ENCODE results near the gene ARPC5L. TPM values are rescaled to one million over a fixed set of nuclear protein-coding genes. Genes with fewer than 3 reads are reported as not detected.

The ARPC5L gene
- 14.2 TPM in 2 replicates for total RNA-seq

DNA sequence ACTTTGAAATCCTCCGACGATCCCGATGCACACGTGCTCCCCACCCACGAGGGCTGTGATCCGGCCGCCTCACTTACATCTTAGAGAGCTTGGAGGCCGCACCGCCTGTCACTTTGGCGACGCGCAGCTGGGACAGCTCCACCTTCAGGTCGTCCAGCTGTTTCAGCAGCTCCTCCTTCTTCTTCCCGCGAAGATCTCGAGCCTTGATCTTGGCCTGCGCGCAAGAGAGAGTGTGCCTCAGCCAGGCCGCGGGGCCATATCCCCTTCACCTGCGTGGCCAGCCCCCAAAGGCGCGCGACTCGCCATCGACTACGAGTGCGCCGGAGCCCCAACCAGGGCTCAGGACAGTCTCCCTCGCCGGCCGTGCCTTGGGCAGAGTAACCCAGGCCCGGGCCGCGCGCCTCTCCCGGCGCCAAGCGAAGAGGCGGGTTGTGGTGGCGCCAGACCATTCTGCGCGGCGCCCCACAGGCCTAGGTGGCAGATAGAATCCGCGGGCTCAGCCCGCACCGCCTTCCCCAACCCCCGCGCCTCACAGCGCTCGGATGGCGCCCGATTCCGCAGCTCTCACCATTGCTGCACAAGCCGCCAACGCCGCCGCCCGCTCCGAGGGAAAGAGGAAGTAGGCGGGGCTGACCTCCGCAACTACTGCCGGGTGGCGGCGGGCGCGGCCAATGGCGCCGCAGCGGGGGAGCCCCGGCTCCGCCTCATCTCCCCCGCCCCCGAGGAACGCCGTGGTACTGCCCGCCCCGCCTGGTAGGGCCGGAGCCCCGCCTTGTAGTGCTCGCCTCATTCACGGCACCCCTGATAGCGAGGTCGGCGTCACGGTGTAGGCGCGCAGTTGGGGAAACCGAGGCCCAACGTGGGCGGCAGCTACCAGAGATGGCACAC lies at the start of gene ARPC5L, which contains the start of gene RPL35:
Gene ARPC5L (plus strand): TSS at position 789 of the 888 bp plus-strand sequence. CDS start 7,161 bp downstream, outside the sequence.
Gene RPL35 (minus strand): TSS at position 616 of the 888 bp plus-strand sequence. CDS start 45 bp downstream, at position 571.
- peak; percentile 94 for DNase-seq (ENCODE audit: low read depth)
- TF ChIP-seq, protein P1, sequence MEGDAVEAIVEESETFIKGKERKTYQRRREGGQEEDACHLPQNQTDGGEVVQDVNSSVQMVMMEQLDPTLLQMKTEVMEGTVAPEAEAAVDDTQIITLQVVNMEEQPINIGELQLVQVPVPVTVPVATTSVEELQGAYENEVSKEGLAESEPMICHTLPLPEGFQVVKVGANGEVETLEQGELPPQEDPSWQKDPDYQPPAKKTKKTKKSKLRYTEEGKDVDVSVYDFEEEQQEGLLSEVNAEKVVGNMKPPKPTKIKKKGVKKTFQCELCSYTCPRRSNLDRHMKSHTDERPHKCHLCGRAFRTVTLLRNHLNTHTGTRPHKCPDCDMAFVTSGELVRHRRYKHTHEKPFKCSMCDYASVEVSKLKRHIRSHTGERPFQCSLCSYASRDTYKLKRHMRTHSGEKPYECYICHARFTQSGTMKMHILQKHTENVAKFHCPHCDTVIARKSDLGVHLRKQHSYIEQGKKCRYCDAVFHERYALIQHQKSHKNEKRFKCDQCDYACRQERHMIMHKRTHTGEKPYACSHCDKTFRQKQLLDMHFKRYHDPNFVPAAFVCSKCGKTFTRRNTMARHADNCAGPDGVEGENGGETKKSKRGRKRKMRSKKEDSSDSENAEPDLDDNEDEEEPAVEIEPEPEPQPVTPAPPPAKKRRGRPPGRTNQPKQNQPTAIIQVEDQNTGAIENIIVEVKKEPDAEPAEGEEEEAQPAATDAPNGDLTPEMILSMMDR (IDR thresholded peaks at IDR 0.05; ENCODE audit: insufficient read depth, low read depth, low read length), result peak; percentile 20
- H3K4me3 ChIP-seq (ENCODE audit: low read depth, low read length), result peak within 1 kb of the TSS; percentile 85

DNA sequence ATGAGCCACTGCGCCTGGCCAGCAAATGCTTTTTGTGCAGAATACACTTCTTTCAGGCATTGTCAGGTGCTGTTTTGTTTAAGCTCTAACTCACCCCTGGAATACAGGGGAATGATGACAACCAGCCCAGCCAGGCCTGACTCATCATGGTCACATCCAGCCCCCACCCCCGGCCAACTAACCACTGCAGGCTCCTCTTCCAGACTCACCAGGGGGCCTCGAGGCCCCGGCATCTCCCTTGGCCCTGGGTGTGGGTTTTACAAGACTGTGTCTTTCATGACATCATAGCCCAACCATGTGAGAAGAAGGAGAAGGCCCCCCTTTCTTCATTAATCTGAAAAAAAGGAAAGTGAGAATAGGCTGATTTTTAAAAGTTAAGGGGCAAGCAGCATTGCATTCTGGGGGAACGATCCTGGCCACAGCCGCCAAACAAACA lies 49.5 kb upstream of the ARPC5L start:
- TF ChIP-seq, protein P1 (IDR thresholded peaks at IDR 0.05; ENCODE audit: insufficient read depth, low read depth, low read length), result no peak
- H3K4me3 ChIP-seq (ENCODE audit: low read depth, low read length), result no peak overlapping the region
- DNase-seq (ENCODE audit: low read depth), result peak; percentile 98

GRCh38 chr9:124813041-124813440 lies 48.9 kb upstream of the ARPC5L start:
- TF ChIP-seq, protein P1 (IDR thresholded peaks at IDR 0.05; ENCODE audit: insufficient read depth, low read depth, low read length), result no peak
- DNase-seq (ENCODE audit: low read depth), result no peak
- no peak overlapping the region for H3K4me3 ChIP-seq (ENCODE audit: low read depth, low read length)

DNA sequence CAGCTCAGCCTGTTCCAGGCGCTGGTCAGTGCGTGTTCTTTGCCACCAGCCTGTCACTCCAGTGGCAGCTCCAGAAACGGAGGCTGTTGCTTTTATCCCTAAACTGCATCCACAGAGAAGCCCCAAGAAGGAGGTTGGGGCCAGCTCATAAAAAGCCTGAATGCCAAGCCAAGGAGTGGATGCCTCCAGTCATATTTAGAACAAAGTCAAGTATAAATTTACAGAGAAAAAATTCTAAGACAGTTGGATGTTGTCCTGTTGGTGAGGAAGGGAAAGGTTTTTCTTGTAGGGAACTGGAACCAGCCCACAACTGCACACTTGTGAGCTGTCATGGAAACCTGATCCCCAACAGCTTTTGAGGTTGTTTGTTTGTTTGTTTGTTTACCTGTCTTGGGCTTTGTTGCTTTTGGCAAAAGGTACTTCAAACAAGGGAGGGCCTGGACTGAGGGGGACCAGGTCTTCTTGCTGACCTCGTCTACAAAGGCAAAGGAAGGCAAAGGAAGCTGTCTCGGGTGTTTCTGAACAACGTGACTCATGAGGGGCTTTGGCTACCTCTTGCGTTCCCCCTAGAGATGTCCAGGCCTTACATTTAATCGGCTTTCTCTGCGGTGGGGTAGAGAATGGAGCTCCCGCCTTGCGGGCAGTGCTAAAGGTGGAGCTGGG lies 48.3 kb upstream of the ARPC5L start:
- TF ChIP-seq, protein P1 (IDR thresholded peaks at IDR 0.05; ENCODE audit: insufficient read depth, low read depth, low read length), result no peak

DNA sequence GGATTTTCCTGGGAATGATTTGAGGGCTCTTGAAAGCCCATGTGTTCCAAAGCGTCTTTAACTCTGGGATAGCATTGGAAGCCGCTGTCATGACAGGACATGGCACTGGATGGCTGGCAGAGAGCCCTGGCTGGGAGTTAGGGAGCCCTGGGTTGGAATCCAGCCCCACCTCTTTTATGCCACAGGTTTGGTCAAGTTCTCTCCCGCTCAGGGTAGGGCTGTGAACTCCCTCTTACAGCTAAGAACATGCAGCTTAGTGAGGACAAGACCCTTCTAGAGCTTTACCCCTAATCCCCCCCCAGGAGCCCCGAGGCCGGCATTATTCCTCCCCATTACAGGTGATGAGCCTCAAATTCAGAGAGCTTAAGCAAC lies 47.8 kb upstream of the ARPC5L start:
- TF ChIP-seq, protein P1 (IDR thresholded peaks at IDR 0.05; ENCODE audit: insufficient read depth, low read depth, low read length), result no peak
- DNase-seq (ENCODE audit: low read depth), result no peak
- no peak overlapping the region for H3K4me3 ChIP-seq (ENCODE audit: low read depth, low read length)

More for the DNA sequence above, 48.3 kb upstream of the ARPC5L start:
- no peak for DNase-seq (ENCODE audit: low read depth)
- no peak overlapping the region for H3K4me3 ChIP-seq (ENCODE audit: low read depth, low read length)

GRCh38 chr9:124815601-124816000 lies 46.3 kb upstream of the ARPC5L start:
- no peak for DNase-seq (ENCODE audit: low read depth)
- TF ChIP-seq, protein P1 (IDR thresholded peaks at IDR 0.05; ENCODE audit: insufficient read depth, low read depth, low read length), result no peak
- H3K4me3 ChIP-seq (ENCODE audit: low read depth, low read length), result no peak overlapping the region
